Measurements from ENCODE around the gene TPRA1.
A peak's percentile ranks its signal among the peaks of the same experiment; 100 is the strongest.

Gene TPRA1

GRCh38 chr3:127637546-127637945 is 47.0 kb upstream of the TPRA1 start:
- TF ChIP-seq ZNF8 (CRISPR knock-in tag; IDR thresholded peaks at IDR 0.05) (no peak), GLIS3 (CRISPR knock-in tag; IDR thresholded peaks at IDR 0.05) (no peak), OSR1 (CRISPR knock-in tag; IDR thresholded peaks at IDR 0.05) (no peak), POU6F1 (CRISPR knock-in tag; IDR thresholded peaks at IDR 0.05; ENCODE audit: borderline replicate concordance, low read depth) (no peak), CSDC2 (CRISPR knock-in tag; IDR thresholded peaks at IDR 0.05) (no peak), PPARA (CRISPR knock-in tag; IDR thresholded peaks at IDR 0.05; ENCODE audit: borderline replicate concordance) (no peak), ARNTL (CRISPR knock-in tag; IDR thresholded peaks at IDR 0.05; ENCODE audit: borderline replicate concordance, low read depth) (no peak)
- ATAC-seq, result peak; percentile 70

- ATAC-seq, result no peak
- TF ChIP-seq BACH2 (CRISPR knock-in tag; IDR thresholded peaks at IDR 0.05; ENCODE audit: borderline replicate concordance) (no peak), PATZ1 (CRISPR knock-in tag; IDR thresholded peaks at IDR 0.05; ENCODE audit: borderline replicate concordance) (no peak), ZC3H10 (CRISPR knock-in tag; IDR thresholded peaks at IDR 0.05) (no peak), ZFP3 (CRISPR knock-in tag; IDR thresholded peaks at IDR 0.05) (no peak), ZFP30 (CRISPR knock-in tag; IDR thresholded peaks at IDR 0.05) (no peak), SNAI2 (CRISPR knock-in tag; IDR thresholded peaks at IDR 0.05) (no peak), CSDC2 (CRISPR knock-in tag; IDR thresholded peaks at IDR 0.05) (no peak), RARB (CRISPR knock-in tag; IDR thresholded peaks at IDR 0.05) (no peak), PPARA (CRISPR knock-in tag; IDR thresholded peaks at IDR 0.05; ENCODE audit: borderline replicate concordance) (no peak)
Measured at GRCh38 chr3:127634653-127635052, 44.1 kb upstream of the TPRA1 start.

GRCh38 chr3:127632035-127632820 is 41.7 kb upstream of the TPRA1 start:
- no peak for TF ChIP-seq CREB5 (CRISPR knock-in tag; IDR thresholded peaks at IDR 0.05; ENCODE audit: low read depth)
- no peak for TF ChIP-seq TSHZ2 (CRISPR knock-in tag; IDR thresholded peaks at IDR 0.05)
- TF ChIP-seq GLIS3 (CRISPR knock-in tag; IDR thresholded peaks at IDR 0.05), result no peak
- TF ChIP-seq ZNF8 (CRISPR knock-in tag; IDR thresholded peaks at IDR 0.05), result no peak
- TF ChIP-seq RARB (CRISPR knock-in tag; IDR thresholded peaks at IDR 0.05), result no peak
- peak; percentile 13; the same call in 2 of the 3 replicates for ATAC-seq

- ATAC-seq, result no peak
- TF ChIP-seq ZNF565 (CRISPR knock-in tag; conservative IDR thresholded peaks at IDR 0.05; ENCODE audit: low read depth), result no peak
- TF ChIP-seq TSHZ2 (CRISPR knock-in tag; IDR thresholded peaks at IDR 0.05), result no peak
- no peak for TF ChIP-seq ESRRG (CRISPR knock-in tag; IDR thresholded peaks at IDR 0.05)
- no peak for TF ChIP-seq PATZ1 (CRISPR knock-in tag; IDR thresholded peaks at IDR 0.05; ENCODE audit: borderline replicate concordance)
- TF ChIP-seq BACH2 (CRISPR knock-in tag; IDR thresholded peaks at IDR 0.05; ENCODE audit: borderline replicate concordance), result no peak
- TF ChIP-seq CREB5 (CRISPR knock-in tag; IDR thresholded peaks at IDR 0.05; ENCODE audit: low read depth), result no peak
- no peak for TF ChIP-seq RARB (CRISPR knock-in tag; IDR thresholded peaks at IDR 0.05)
- TF ChIP-seq TCF4 (CRISPR knock-in tag; IDR thresholded peaks at IDR 0.05; ENCODE audit: borderline replicate concordance), result no peak
Measured at GRCh38 chr3:127630811-127631714, 40.5 kb upstream of the TPRA1 start.
